NCI-H2081 treated with DMSO at 0.1 percent for 48 hours (cell line): Measurements from ENCODE around the gene ZNF641.

ENCODE experiments used
- DNase-seq: peaks from one replicate; lab custom pipeline; 2025; lab: John Stamatoyannopoulos, UW

The ZNF641 gene

GRCh38 chr12:48350249-48351021 lies at the start of gene ZNF641:
Gene ZNF641 (minus strand): TSS chr12:48350919. CDS start chr12:48348090, 2,829 bp downstream.
- no peak for DNase-seq

GRCh38 chr12:48390026-48390425 lies 39.3 kb upstream of the ZNF641 start:
- DNase-seq: no peak

GRCh38 chr12:48389409-48389808 lies 38.7 kb upstream of the ZNF641 start:
- no peak for DNase-seq

GRCh38 chr12:48388938-48389337 lies 38.2 kb upstream of the ZNF641 start:
- no peak for DNase-seq

- no peak for DNase-seq
Measured at GRCh38 chr12:48388460-48388859, 37.7 kb upstream of the ZNF641 start.

GRCh38 chr12:48380596-48380995 lies 29.9 kb upstream of the ZNF641 start:
- no peak for DNase-seq

GRCh38 chr12:48379794-48380193 lies 29.1 kb upstream of the ZNF641 start:
- no peak for DNase-seq

GRCh38 chr12:48377646-48378045 lies 26.9 kb upstream of the ZNF641 start:
- DNase-seq: no peak

GRCh38 chr12:48374164-48374563 lies 23.4 kb upstream of the ZNF641 start:
- no peak for DNase-seq

- DNase-seq: no peak
Measured at GRCh38 chr12:48366131-48366530, 15.4 kb upstream of the ZNF641 start.

GRCh38 chr12:48361664-48362339 lies 11.1 kb upstream of the ZNF641 start:
- no peak for DNase-seq

GRCh38 chr12:48358937-48359513 lies 8.3 kb upstream of the ZNF641 start:
- DNase-seq: no peak

GRCh38 chr12:48356041-48356768 lies 5.5 kb upstream of the ZNF641 start:
- DNase-seq: no peak

GRCh38 chr12:48352157-48352760 lies 1.5 kb upstream of the ZNF641 start:
- no peak for DNase-seq

GRCh38 chr12:48351022-48351708 lies 446 bp upstream of the ZNF641 start:
- no peak for DNase-seq

GRCh38 chr12:48349471-48349870 lies 1.2 kb downstream of the ZNF641 start:
- DNase-seq: no peak

GRCh38 chr12:48342980-48343379 lies 7.7 kb downstream of the ZNF641 start:
- no peak for DNase-seq

- no peak for DNase-seq
Measured at GRCh38 chr12:48340943-48341342, 9.8 kb downstream of the ZNF641 start.

GRCh38 chr12:48339442-48340117 lies 11.1 kb downstream of the ZNF641 start:
- DNase-seq: no peak

- DNase-seq: no peak
Measured at GRCh38 chr12:48336564-48336963, 14.2 kb downstream of the ZNF641 start.

GRCh38 chr12:48336061-48336460 lies 14.7 kb downstream of the ZNF641 start:
- DNase-seq: no peak
